MM.1S (cell line): ENCODE measurements around the gene SPACA7.

Experiments used
- DNase-seq: peaks from one replicate; pipeline ENCODE4 v3.0.0-alpha.2; 2015
- H2AFZ ChIP-seq: fragments of 300-600 bp; sonication (generic); 2 replicates; pipeline ENCODE4 v1.6.0; 2016; ENCODE audit warnings: antibody characterized with exemption, low read length
- H3F3A ChIP-seq: fragments of 300-600 bp; sonication (generic); 2 replicates; pipeline ENCODE4 v1.6.1; 2016; ENCODE audit warnings: mild to moderate bottlenecking, antibody characterized with exemption, low read length, moderate library complexity, mixed read lengths; ENCODE audit not compliant: insufficient read depth
- H3K27ac ChIP-seq: fragments of 300-600 bp; sonication (generic); 2 replicates; pipeline ENCODE4 v1.5.1; 2016; ENCODE audit warnings: mild to moderate bottlenecking, low read length
- H3K27me3 ChIP-seq: fragments of 300-600 bp; sonication (generic); replicated peaks from 2 replicates; pipeline ENCODE4 v1.6.0; 2016; ENCODE audit warnings: low read length; ENCODE audit not compliant: insufficient read depth
- H3K36me3 ChIP-seq: fragments of 300-600 bp; sonication (generic); replicated peaks from 2 replicates; pipeline ENCODE4 v1.6.1; 2016; ENCODE audit warnings: mild to moderate bottlenecking, low read length, mixed read lengths; ENCODE audit not compliant: insufficient read depth
- H3K4me1 ChIP-seq: fragments of 300-600 bp; sonication (generic); 2 replicates; pipeline ENCODE4 v1.6.1; 2016; ENCODE audit warnings: low read length, mixed read lengths
- H3K4me2 ChIP-seq: fragments of 300-600 bp; sonication (generic); 2 replicates; pipeline ENCODE4 v1.6.0; 2016; ENCODE audit warnings: low read depth, low read length
- H3K4me3 ChIP-seq: fragments of 300-600 bp; sonication (generic); 2 replicates; pipeline ENCODE4 v1.5.1; 2016; ENCODE audit warnings: low read length, mixed read lengths
- H3K79me2 ChIP-seq: fragments of 300-600 bp; sonication (generic); 2 replicates; pipeline ENCODE4 v1.6.1; 2016; ENCODE audit warnings: mixed run types, low read length, mixed read lengths
- H3K9ac ChIP-seq: fragments of 300-600 bp; sonication (generic); 2 replicates; pipeline ENCODE4 v1.6.1; 2016; ENCODE audit warnings: low read length, mixed read lengths
- H3K9me2 ChIP-seq: fragments of 300-600 bp; sonication (generic); replicated peaks from 2 replicates; pipeline ENCODE4 v1.6.1; 2016; ENCODE audit warnings: mild to moderate bottlenecking, low read length, mixed read lengths; ENCODE audit not compliant: insufficient read depth
- H3K9me3 ChIP-seq: fragments of 300-600 bp; sonication (generic); replicated peaks from 2 replicates; pipeline ENCODE4 v1.6.1; 2016; ENCODE audit warnings: mild to moderate bottlenecking, low read length, mixed read lengths; ENCODE audit not compliant: insufficient read depth
- H4K20me1 ChIP-seq: fragments of 300-600 bp; sonication (generic); 2 replicates; pipeline ENCODE4 v1.6.1; 2016; ENCODE audit warnings: mild to moderate bottlenecking, low read length, moderate library complexity, mixed read lengths; ENCODE audit not compliant: insufficient read depth
- EZH2 ChIP-seq: fragments of 300-600 bp; sonication (generic); optimal IDR thresholded peaks from 2 replicates; pipeline ENCODE3; 2017; ENCODE audit warnings: low read depth, mild to moderate bottlenecking, antibody characterized with exemption, low read length, mixed read lengths
- EZH2phosphoT487 ChIP-seq: fragments of 300-600 bp; sonication (generic); IDR thresholded peaks from 2 replicates; pipeline ENCODE4 v1.6.1; 2018; ENCODE audit warnings: antibody characterized with exemption, low read length
- TF ChIP-seq, protein P1 (sequence below): fragments of 300-600 bp; sonication (generic); IDR thresholded peaks from 2 replicates; pipeline ENCODE4 v1.5.1; 2016; ENCODE audit warnings: antibody characterized with exemption, low read length, mixed read lengths

Gene SPACA7

DNA sequence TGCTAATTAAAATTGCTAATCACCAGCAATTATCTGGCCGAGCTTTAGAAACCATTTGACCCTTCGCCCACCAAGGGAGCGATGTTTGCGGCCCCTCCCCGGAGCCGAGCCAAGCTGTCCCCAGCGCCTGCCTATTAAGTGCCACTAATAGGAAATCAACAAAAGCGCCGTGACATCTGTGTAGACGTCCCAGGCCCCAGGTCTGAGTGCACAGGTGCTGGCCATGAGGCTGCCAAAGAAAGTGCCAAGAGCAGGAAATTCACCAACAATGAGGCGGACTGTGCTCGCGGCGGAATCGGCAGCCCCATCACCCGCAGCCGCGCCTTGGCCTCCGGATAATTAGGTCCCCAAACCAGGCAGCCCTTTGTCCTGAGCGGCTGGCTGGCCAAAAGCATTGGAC is 44.5 kb upstream of the SPACA7 start:
- no peaks in the 10 kb centered on the region for H3F3A ChIP-seq
- H3K36me3 ChIP-seq, result no peaks in the 10 kb centered on the region
- TF ChIP-seq, protein P1, sequence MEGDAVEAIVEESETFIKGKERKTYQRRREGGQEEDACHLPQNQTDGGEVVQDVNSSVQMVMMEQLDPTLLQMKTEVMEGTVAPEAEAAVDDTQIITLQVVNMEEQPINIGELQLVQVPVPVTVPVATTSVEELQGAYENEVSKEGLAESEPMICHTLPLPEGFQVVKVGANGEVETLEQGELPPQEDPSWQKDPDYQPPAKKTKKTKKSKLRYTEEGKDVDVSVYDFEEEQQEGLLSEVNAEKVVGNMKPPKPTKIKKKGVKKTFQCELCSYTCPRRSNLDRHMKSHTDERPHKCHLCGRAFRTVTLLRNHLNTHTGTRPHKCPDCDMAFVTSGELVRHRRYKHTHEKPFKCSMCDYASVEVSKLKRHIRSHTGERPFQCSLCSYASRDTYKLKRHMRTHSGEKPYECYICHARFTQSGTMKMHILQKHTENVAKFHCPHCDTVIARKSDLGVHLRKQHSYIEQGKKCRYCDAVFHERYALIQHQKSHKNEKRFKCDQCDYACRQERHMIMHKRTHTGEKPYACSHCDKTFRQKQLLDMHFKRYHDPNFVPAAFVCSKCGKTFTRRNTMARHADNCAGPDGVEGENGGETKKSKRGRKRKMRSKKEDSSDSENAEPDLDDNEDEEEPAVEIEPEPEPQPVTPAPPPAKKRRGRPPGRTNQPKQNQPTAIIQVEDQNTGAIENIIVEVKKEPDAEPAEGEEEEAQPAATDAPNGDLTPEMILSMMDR, result no peak
- no peak for TF ChIP-seq EZH2phosphoT487
- no peak for TF ChIP-seq EZH2
- H3K9me2 ChIP-seq, result no peaks in the 10 kb centered on the region
- no peaks in the 10 kb centered on the region for H4K20me1 ChIP-seq
- no peak for DNase-seq
- H3K79me2 ChIP-seq, result no peaks in the 10 kb centered on the region
- H3K4me3 ChIP-seq, result no peak overlapping the region
- no peak overlapping the region for H2AFZ ChIP-seq
- H3K4me2 ChIP-seq, result no peak overlapping the region
- H3K27me3 ChIP-seq, result peaks cover 20% of the 10 kb centered on the region
- no peak overlapping the region for H3K27ac ChIP-seq
- H3K4me1 ChIP-seq, result no peaks in the 10 kb centered on the region
- H3K9me3 ChIP-seq, result no peaks in the 10 kb centered on the region
- no peak overlapping the region for H3K9ac ChIP-seq

DNA sequence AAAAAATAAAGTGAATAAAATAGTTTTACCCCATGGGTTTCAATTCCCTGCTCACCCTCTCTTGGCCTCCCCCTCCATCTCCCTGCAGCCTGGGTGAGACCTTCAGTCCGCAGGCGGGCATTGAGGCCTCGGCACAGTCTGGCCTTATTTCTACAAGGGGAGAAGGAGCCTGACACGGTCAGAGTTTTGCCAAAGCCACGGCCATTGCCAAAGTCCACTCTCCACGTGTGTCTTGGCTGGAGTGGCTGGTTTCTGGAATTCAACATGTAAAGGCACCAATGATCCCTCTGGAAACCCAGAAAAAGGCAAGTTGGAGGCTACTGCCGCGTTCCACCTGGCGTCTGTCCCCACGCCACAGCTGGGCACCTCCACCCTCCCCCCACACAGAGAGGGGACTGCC is 43.4 kb upstream of the SPACA7 start:
- no peak for TF ChIP-seq EZH2phosphoT487
- TF ChIP-seq EZH2, result no peak
- TF ChIP-seq, protein P1, result no peak
- no peak overlapping the region for H3K9ac ChIP-seq
- no peaks in the 10 kb centered on the region for H4K20me1 ChIP-seq
- H3K36me3 ChIP-seq, result no peaks in the 10 kb centered on the region
- H3K4me2 ChIP-seq, result no peak overlapping the region
- no peak for DNase-seq
- H3K4me3 ChIP-seq, result no peak overlapping the region
- H3K79me2 ChIP-seq, result no peaks in the 10 kb centered on the region
- H2AFZ ChIP-seq, result no peak overlapping the region
- H3K9me2 ChIP-seq, result no peaks in the 10 kb centered on the region
- peaks cover 20% of the 10 kb centered on the region for H3K27me3 ChIP-seq
- no peaks in the 10 kb centered on the region for H3K4me1 ChIP-seq
- H3K27ac ChIP-seq, result no peak overlapping the region
- H3K9me3 ChIP-seq, result no peaks in the 10 kb centered on the region
- H3F3A ChIP-seq, result no peaks in the 10 kb centered on the region

DNA sequence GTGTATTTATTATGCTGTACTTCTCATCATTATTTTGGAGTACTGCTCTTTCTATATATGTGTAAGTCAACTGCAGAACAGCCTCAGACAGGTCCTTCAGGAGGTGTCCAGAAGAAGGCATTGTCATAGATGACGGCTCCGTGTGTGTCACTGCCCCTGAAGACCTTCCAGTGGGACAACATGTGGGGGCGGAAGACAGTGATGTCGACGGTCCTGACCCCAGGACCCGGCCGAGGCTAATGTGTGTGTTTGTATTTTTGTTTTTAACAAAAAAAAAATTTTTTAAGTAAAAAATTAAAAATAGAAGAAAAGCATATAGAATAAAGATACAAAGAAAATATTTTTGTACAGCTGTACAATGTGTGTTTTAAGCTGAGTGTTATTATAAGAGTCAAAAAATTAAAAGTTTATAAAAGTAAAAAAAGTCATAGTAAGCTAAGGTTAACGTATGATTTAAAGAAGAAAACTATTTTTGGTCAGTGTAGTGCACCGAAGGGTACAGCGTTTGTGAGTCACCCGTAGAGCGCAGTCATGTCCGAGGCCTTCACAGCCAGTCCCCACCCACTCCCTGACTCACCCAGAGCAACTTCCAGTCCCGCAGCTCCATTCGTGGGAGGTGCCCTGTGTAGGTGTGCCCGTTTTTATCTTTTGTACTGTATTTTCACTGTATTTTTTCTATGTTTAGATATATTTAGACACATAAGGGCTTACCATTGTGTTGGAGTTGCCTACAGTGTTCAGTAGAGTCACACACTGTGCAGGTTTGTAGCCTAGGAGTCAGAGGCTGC is 42.2 kb upstream of the SPACA7 start:
- no peaks in the 10 kb centered on the region for H3K4me1 ChIP-seq
- H3K4me3 ChIP-seq, result no peak overlapping the region
- H4K20me1 ChIP-seq, result no peaks in the 10 kb centered on the region
- H3F3A ChIP-seq, result no peaks in the 10 kb centered on the region
- H3K79me2 ChIP-seq, result no peaks in the 10 kb centered on the region
- no peak overlapping the region for H3K4me2 ChIP-seq
- no peaks in the 10 kb centered on the region for H3K9me3 ChIP-seq
- no peak overlapping the region for H2AFZ ChIP-seq
- peaks cover 20% of the 10 kb centered on the region for H3K27me3 ChIP-seq
- H3K9ac ChIP-seq, result no peak overlapping the region
- no peaks in the 10 kb centered on the region for H3K9me2 ChIP-seq
- TF ChIP-seq, protein P1, result no peak
- TF ChIP-seq EZH2 (no peak), EZH2phosphoT487 (no peak)
- no peak for DNase-seq
- H3K36me3 ChIP-seq, result no peaks in the 10 kb centered on the region
- H3K27ac ChIP-seq, result no peak overlapping the region
